Adrenal gland (tissue), 12 donors: Measurements from ENCODE around the gene CLSTN3. TPM values are rescaled to one million over a fixed set of nuclear protein-coding genes. Genes with fewer than 3 reads are reported as not detected.
A peak's percentile ranks its signal among the peaks of the same experiment; 100 is the strongest.

ENCODE experiments used
- DNase-seq, 7 donors: peaks; one replicate each; pipeline ENCODE4 v3.0.0-alpha.2; 2019 to 2020
- H3K27ac ChIP-seq, 5 donors: fragments of 200-600 bp; sonication (generic) in 4 of 5; 1 replicate in 3 of 5; 2 replicates in 2 of 5; pipeline versions ENCODE4 v1.5.1 to v1.8.0; 2016 to 2020; ENCODE audit warnings: mild to moderate bottlenecking in 1 of 5
- H3K27me3 ChIP-seq: fragments of 200-600 bp; 2 replicates; pipeline ENCODE4 v1.8.0; 2021
- H3K36me3 ChIP-seq, 2 donors: fragments of 200-600 bp; replicated peaks in 1 of 2; 1 replicate in 1 of 2; 2 replicates in 1 of 2; pipeline versions ENCODE4 v1.5.1 to v1.8.0; 2018 to 2022
- H3K4me1 ChIP-seq, 2 donors: fragments of 200-600 bp; replicated peaks in 1 of 2; 1 replicate in 1 of 2; 2 replicates in 1 of 2; pipeline versions ENCODE4 v1.5.1 to v1.8.0; 2018 to 2021
- H3K4me3 ChIP-seq, 4 donors: fragments of 200-600 bp; sonication (generic) in 3 of 4; one replicate each; pipeline ENCODE4 v1.5.1; 2016 to 2018
- H3K9me3 ChIP-seq, 3 donors: fragments of 200-600 bp; sonication (generic) in 1 of 3; replicated peaks in 1 of 3; 1 replicate in 2 of 3; 2 replicates in 1 of 3; pipeline versions ENCODE4 v1.5.1 to v1.8.0; 2016 to 2021
- POLR2A ChIP-seq, 2 donors: fragments of 450-650 bp; IDR thresholded peaks; one replicate each; pipeline ENCODE4 v1.6.1; 2017; ENCODE audit warnings: antibody characterized with exemption in 2 of 2, mild to moderate bottlenecking in 2 of 2, moderate library complexity in 1 of 2
- WGBS, 4 donors: extraction: QIAGEN DNeasy Blood & Tissue Kit in 2 of 4; methylation state at CpG; one replicate each; pipeline versions ENCODE4 v1.1.5 to v1.1.7; 2013 to 2017; 5-methylcytosine and 5-hydroxymethylcytosine counted together
- intact Hi-C, 2 donors: fragments of 100-400 bp; cut with DNase I; formaldehyde crosslinking; loops; one replicate each; pipeline versions ENCODE4 v1.14.1 to v1.15.0; 2022 to 2023
- polyA plus RNA-seq, 3 donors: library from polyadenylated mRNA; stranded (reverse); fragments of 200-250 nt in 2 of 3; fragments of 350-450 nt in 1 of 3; fragmentation: Illumina TruSeq in 1 of 3; extraction: RNeasy Lipid Tissue Mini Kit (QIAGEN cat#74804) in 1 of 3; gene quantifications; one replicate each; pipeline ENCODE4 v1.2.3, GENCODE V29; 2013 to 2014
- total RNA-seq, 9 donors: library from RNA; depleted of rRNA in 4 of 9; stranded (reverse); fragments of >200 nt in 4 of 9; fragments of 120-200 nt in 1 of 9; fragmentation: NEBNext Ultra II Directional in 1 of 9; extraction: Animal tissue kit (Norgen Biotek cat#: 25700) in 1 of 9; gene quantifications; one replicate each; pipeline versions ENCODE4 v1.1.0 to v1.2.4, GENCODE V29; 2013 to 2023
- TF ChIP-seq, protein P1 (sequence below), 6 experiments: fragments of 450-650 bp in 4 of 6; fragments of 200-600 bp in 2 of 6; sonication (generic) in 1 of 6; IDR thresholded peaks; 1 replicate in 5 of 6; 2 replicates in 1 of 6; pipeline versions ENCODE4 v1.5.1 to v1.8.0; 2016 to 2021; ENCODE audit warnings: antibody characterized with exemption in 6 of 6, mild to moderate bottlenecking in 2 of 6, moderate library complexity in 1 of 6
- donor health status: healthy with polysubstance abuse.
- donor health status: Bipolar disorder and iron deficiency.
- donor health status: DM: yes; HTN: yes; CAD: no.
- donor health status: DM: no; HTN: no; CAD: no.
- donor health status: DM: no; HTN: no; CAD: no.
- donor health status: DM: yes; HTN: yes; CAD: no.

The CLSTN3 gene
- total and polyA plus RNA-seq, 12 donors: 9.3 to 175 (median 42.8) TPM

DNA sequence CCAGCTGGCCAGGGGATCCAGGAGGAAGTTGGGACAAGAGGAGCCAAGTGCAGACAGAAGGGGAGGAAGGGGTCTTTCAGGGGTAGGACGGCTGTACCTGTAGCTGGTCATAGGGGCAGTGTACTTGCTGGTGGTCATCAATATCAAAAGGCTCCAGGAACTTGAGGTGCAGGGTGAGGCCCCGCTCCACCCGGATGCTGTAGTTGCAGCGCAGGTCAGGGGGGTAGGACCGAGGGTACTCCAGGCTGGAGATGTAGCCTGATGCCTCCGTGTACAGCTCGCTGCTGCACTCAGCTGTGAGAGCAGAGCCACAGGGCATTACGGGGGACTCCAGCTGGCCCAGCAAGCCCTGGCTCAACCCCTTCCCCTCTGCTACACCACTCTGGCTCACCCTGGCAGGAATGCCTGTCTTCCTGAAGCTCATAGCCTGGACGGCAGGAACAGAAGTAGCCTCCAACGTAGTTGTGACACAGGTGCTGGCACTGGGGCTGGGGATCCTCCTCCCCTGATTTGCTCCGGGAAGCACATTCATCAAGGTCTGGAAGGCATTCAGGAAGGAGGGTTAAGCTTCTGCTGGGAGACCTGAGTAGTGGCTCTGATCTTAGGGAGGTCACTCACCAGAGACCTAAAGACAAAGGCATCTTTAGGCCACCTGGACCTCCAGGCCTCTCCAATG is 40.8 kb upstream of the CLSTN3 start:
- DNase-seq: peak in 1 of 7 donors; percentile 48
- H3K27me3 ChIP-seq: no peaks in the 10 kb centered on the region
- peaks cover 10 to 32% of the 10 kb centered on the region in 2 donors for H3K4me1 ChIP-seq
- no peaks in the 10 kb centered on the region for H3K9me3 ChIP-seq
- H3K36me3 ChIP-seq: peaks cover 0 to 39% of the 10 kb centered on the region in 2 donors
- TF ChIP-seq, protein P1, sequence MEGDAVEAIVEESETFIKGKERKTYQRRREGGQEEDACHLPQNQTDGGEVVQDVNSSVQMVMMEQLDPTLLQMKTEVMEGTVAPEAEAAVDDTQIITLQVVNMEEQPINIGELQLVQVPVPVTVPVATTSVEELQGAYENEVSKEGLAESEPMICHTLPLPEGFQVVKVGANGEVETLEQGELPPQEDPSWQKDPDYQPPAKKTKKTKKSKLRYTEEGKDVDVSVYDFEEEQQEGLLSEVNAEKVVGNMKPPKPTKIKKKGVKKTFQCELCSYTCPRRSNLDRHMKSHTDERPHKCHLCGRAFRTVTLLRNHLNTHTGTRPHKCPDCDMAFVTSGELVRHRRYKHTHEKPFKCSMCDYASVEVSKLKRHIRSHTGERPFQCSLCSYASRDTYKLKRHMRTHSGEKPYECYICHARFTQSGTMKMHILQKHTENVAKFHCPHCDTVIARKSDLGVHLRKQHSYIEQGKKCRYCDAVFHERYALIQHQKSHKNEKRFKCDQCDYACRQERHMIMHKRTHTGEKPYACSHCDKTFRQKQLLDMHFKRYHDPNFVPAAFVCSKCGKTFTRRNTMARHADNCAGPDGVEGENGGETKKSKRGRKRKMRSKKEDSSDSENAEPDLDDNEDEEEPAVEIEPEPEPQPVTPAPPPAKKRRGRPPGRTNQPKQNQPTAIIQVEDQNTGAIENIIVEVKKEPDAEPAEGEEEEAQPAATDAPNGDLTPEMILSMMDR (IDR thresholded peaks at IDR 0.05): no peak
- no peak for TF ChIP-seq POLR2A (IDR thresholded peaks at IDR 0.05)
- WGBS, 4 donors: 67 to 90% (median 86%) methylated on average over 4 to 11 of the region's 11 CpGs
- intact Hi-C loops: no loop called here
- H3K27ac ChIP-seq: peak overlapping the region in 2 of 5 donors; percentile 82 to 94
- H3K4me3 ChIP-seq: no peak overlapping the region

DNA sequence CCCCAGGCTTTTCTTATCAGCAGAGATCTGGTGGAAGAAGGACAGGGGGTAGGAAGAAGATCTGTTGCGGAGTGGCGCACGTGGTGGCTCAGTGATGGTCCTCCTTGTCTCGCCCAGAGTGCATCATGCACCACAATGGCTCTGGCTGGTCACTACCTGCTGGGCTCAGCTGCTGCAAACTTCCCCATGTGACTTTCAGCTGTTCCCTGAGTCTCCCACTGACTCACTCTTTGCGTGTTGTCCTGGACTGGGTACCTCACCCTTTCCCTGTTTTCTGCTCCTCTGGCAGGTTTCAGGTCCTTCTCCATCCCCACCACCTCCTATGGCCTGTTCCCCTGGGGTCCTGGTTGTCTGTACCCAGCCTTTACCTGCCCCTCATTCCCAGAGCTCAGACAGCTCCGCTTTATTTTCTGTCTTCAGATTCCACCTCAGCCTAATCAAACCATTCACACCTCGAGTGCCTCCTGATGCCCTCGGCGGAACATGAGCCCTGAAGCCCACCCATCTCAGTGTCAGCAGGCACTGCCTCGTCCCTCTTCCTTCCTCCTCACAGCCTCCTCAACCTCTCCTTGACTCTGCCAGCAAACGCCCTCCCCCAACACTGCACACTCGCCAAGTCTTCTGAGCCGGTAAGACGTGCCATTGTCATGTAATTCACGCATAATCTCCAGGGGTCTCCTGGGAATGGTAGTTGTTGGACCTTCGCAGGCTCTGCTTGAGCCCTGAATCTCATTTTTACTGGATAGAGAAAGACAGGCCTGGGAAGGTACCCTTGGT is 39.8 kb upstream of the CLSTN3 start:
- Histone ChIP-seq H3K4me1 (peaks cover 10 to 34% of the 10 kb centered on the region in 2 donors), H3K9me3 (no peaks in the 10 kb centered on the region), H3K4me3 (peak overlapping the region in 1 of 4 donors; percentile 58), H3K27me3 (no peaks in the 10 kb centered on the region), H3K27ac (peak overlapping the region in 3 of 5 donors; percentile 2 to 94 (median 82)), H3K36me3 (peaks cover 0 to 38% of the 10 kb centered on the region in 2 donors)
- DNase-seq: peak in 3 of 7 donors; percentile 30 to 52 (median 32)
- 78 to 84% (median 81%) methylated on average over 13 to 16 of the region's 16 CpGs for WGBS, 4 donors
- intact Hi-C loops: no loop called here
- no peak for TF ChIP-seq POLR2A (IDR thresholded peaks at IDR 0.05)
- TF ChIP-seq, protein P1 (IDR thresholded peaks at IDR 0.05): no peak

DNA sequence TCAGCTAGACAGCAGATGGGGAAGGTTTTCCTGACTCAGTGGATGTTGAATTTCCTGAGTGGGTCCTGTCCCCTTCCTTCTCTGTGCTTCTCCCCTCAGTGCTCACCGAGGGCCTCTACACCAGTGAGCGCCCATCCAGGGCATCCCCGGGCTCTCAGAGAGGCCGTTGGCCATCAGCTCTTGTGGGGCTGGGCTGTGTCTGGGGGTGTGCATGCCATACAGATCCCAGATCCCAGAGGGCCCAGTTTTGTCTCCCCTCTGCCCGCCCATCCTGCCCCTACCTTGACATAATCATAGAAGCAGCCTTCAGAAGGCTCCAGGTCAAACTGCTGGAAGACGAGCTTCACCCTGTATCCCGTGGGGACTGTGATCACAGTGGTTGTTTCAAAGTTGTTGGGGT is 39.0 kb upstream of the CLSTN3 start:
- Histone ChIP-seq H3K27ac (peak overlapping the region in 2 of 5 donors; percentile 82 to 94), H3K27me3 (no peaks in the 10 kb centered on the region), H3K9me3 (no peaks in the 10 kb centered on the region), H3K4me1 (peaks cover 10 to 34% of the 10 kb centered on the region in 2 donors), H3K4me3 (peak overlapping the region in 1 of 4 donors; percentile 58), H3K36me3 (peaks cover 0 to 33% of the 10 kb centered on the region in 2 donors)
- TF ChIP-seq, protein P1 (IDR thresholded peaks at IDR 0.05): no peak
- no peak for TF ChIP-seq POLR2A (IDR thresholded peaks at IDR 0.05)
- 85 to 90% (median 87%) methylated on average over 3 to 7 of the region's 7 CpGs for WGBS, 4 donors
- intact Hi-C loops: no loop called here
- DNase-seq: peak in 1 of 7 donors; percentile 29

DNA sequence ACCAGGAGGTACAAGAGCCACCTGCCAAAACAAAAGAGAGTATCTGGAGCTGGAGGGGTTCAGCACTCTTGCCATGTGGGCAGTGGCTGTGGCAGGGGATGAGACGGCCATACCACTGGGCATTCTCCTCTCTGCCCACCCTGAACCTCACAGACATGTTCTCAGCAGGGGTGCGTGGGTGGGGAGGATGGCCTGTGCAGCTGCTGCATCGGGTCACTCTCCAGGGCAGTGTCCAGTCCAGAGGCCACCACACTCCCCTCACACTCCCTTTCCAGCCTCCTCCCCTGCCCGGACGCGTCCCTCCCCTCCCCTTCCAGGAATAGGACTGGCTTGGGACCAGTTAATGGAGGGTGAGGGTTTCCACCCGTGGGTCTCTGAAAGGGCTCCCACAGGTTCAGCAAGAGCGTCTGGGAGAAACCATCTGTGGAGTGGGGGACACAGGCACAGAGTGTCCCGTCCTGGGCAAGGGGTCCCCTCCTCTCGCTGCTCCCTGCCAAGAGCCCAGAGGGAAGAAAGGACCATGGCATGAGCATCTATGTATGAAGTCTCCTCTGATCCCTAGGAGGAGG is 38.4 kb upstream of the CLSTN3 start:
- WGBS, 4 donors: 14 to 41% (median 34%) methylated on average over 3 to 10 of the region's 10 CpGs
- Histone ChIP-seq H3K9me3 (no peaks in the 10 kb centered on the region), H3K4me3 (peak overlapping the region in 3 of 4 donors; percentile 15 to 58 (median 18)), H3K36me3 (peaks cover 0 to 29% of the 10 kb centered on the region in 2 donors), H3K4me1 (peaks cover 10 to 34% of the 10 kb centered on the region in 2 donors), H3K27ac (peak overlapping the region in 4 of 5 donors; percentile 36 to 94 (median 66)), H3K27me3 (no peaks in the 10 kb centered on the region)
- peak in 6 of 7 donors; percentile 61 to 78 (median 64) for DNase-seq
- intact Hi-C loops: no loop called here
- TF ChIP-seq POLR2A (IDR thresholded peaks at IDR 0.05): no peak
- TF ChIP-seq, protein P1 (IDR thresholded peaks at IDR 0.05): no peak
